NCI-H82 treated with DMSO at 0.1 percent for 48 hours (cell line): Measurements from ENCODE around the gene ZSWIM7.
"Not testable (repeated sequence)": the region's sequence is repeated elsewhere in the genome, so short reads cannot be mapped to it uniquely, and the experiment has no call there.

ENCODE experiments used
- DNase-seq: peaks from one replicate; lab custom pipeline; 2025; ENCODE audit not compliant: unreplicated experiment; lab: John Stamatoyannopoulos, UW

ZSWIM7 gene

GRCh38 chr17:15999974-16000827 is 697 bp upstream of the ZSWIM7 start:
- DNase-seq = no peak

GRCh38 chr17:15998031-15998562 is 1.4 kb downstream of the ZSWIM7 start:
- no peak for DNase-seq

- no peak for DNase-seq
Observed at GRCh38 chr17:15996322-15996721, 3.2 kb downstream of the ZSWIM7 start.

DNA sequence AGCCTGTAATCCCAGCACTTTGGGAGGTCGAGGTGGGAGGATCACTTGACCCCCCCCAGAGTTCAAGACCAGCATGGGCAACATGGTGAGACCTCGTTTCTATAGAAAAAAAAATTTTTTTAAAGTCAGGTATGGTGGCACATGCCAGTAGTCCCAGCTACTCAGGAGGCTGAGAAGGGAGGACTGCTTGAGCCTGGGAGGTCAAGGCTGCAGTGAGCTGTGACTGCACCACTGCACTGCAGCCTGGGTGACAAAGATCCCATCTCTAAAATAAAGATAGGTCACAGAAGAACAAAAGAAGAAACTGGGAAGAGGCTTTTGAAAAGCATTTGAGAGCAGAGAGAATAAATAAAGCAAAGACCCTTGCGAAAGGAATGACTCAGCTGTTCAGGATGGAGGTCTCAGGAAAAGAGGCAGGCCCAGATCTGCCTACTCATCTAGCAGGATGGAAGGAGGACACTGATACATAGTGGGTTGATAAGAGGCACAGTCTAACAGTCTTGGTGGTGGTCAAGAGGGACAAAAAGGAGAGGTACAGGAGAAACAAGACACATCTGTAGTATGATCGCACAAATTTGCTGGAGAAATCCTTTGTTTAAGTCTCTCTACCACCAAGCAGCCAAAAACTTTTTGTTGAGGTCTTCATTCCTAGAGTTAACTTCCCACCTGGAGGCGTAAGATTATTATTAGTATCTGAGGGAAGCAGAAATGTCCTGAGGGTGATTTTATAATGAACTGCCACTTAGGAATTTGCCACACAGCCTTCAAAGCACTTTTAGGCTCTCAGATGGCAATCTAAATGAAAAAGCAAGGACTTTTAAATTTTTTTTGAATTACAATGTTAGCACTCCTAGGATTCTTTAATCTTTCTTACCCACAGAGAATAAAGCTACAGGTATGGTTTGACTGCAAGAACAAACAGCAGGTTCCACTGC is 17.6 kb downstream of the ZSWIM7 start:
- no peak for DNase-seq

DNA sequence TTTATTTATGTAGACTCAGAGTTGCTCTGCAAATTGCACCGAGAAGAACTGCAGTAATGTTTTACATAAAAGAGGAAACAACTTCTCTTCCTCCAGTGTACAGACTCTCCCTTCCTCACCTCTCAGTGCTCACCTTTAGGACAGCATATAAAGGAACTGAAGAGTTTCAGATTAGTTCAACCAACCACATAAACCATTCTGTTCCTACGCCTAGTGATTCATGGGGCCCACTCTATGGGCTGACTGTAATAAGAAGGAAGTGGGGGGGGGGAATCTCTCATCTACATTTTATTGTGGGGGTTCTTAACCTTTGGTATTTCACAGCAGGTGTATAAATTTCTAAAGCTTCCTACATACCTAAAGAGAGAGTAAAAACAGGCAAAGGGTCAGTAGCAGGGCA is 18.3 kb downstream of the ZSWIM7 start:
- DNase-seq = no peak

GRCh38 chr17:15979013-15979412 is 20.5 kb downstream of the ZSWIM7 start:
- not testable (repeated sequence) for DNase-seq

GRCh38 chr17:15978606-15979005 is 20.9 kb downstream of the ZSWIM7 start:
- no peak for DNase-seq

DNA sequence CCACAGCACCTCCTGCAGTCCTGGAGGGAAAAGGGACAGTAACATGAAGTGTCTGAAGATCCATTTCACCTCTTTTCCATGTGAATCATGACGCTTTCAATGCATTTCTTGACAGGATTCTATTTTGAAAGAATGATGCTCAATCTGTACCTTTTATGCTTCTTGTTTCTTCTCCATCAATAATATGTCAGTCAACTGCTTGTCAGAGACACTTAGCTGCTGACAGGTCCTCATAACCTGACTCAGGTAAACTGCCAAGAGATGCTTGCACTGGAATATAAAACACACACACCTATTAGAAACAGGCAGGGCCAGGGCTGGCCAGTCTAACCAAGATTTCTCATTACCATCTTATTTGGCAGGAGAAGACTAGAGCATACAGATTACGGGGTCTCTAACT is 21.6 kb downstream of the ZSWIM7 start:
- no peak for DNase-seq

GRCh38 chr17:15973834-15974233 is 25.7 kb downstream of the ZSWIM7 start:
- no peak for DNase-seq

GRCh38 chr17:15973016-15973415 is 26.5 kb downstream of the ZSWIM7 start:
- no peak for DNase-seq

GRCh38 chr17:15972497-15972951 is 27.0 kb downstream of the ZSWIM7 start:
- no peak for DNase-seq

DNA sequence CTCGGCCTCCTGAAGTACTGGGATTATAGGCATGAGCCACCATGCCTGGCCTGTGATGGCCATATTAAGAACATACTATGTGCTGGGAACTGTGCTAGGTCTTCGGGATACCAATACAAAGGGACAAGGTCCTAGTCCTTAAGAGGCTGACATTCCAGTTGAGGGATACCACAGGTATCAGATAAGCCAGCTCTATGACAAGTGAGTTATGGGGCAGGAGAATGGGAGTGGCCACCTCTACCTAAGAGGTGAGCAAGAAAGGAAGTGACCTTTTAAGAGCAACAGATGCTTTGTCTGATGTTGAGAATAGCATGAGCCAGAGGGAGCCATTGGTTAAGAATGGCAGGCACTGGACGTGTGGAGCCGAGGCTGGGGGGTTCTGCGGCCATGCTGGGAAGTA is 27.6 kb downstream of the ZSWIM7 start:
- DNase-seq = no peak

- no peak for DNase-seq
Observed at GRCh38 chr17:15971098-15971678, 28.3 kb downstream of the ZSWIM7 start.

- no peak for DNase-seq
Observed at GRCh38 chr17:15970500-15970899, 29.0 kb downstream of the ZSWIM7 start.

- no peak for DNase-seq
Observed at GRCh38 chr17:15969463-15969862, 30.0 kb downstream of the ZSWIM7 start.

DNA sequence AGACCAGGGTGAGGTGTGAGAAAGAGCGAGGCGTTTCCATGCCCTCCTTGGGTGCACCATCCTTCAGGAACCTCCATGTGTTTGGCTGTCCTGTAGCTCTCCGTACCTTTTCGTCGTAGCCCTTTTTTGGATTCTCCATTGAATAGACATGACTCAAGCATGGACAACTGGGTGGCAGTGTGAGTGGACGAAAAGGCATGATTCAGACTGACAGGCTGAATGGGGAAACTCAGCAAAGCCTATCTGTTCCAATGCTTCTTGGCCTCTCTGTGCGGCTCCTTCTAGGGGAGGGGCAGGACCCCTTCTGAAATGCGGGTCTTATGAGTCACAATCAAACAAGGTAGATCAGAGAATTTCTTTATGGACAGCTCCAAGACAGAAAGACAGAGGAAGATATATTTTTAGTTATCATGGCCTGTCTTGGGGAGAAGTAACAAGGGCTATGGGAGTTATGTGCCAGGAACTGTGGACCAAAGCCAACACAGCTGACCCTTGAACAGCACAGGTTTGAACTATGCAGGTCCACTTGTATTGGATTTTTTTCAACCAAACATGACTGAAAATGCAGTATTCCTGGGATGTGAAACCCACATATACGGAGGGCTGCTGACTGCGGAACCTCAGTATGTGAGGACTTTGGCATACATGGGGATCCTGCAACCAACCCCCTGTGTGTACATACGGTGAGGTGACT is 31.7 kb downstream of the ZSWIM7 start:
- no peak for DNase-seq

DNA sequence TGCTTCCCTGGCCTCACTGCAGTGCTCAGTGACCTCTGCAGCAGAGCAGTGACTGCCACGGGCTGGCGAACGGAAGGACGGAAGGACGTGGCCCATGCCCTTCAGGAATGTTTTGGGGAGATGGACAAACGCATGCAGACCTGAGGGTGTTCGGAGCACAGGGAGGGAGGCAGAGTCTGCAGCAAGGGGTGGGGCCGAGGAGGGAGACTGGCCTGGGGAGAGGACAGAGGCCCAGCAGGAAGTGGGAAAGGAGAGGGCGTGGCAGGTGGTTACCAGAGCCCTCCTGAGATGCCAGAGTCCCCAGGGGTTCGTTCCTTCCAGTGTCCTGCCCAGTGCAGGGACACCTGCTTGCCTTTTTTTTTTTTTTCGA is 32.6 kb downstream of the ZSWIM7 start:
- DNase-seq = no peak

DNA sequence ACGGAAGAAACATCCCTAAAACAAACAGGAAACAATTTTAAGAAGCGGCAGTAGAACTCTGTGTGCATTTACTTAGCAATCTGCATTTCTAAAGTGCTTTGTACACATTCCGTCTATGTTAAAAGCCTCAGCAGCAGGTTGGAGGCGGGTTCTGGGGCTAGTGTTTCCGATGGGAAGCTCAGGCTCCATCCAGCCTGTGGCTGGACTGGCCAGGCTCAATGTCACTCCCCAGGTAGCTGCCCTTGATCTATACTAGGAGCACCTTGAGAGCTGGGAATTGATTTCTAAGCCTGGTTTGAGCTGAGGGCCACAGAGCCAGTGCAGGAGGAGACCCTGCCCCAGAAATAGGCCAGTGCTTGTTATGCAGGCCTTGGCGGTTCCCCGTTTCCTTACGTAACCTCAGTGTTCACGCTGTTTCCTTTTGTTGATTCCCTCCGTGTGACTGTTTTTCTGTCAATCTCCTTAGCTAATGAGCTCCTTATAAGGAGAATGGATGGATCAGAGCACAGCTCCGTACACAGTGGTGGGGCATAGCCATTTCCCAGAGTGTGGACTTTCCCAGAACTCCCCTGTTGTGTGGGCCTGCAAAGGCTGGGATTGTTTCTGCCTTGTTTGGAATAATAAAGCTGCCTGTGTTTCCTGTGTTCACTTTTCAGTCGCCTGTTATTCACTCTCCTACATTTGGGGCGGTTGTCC is 33.2 kb downstream of the ZSWIM7 start:
- DNase-seq = no peak

DNA sequence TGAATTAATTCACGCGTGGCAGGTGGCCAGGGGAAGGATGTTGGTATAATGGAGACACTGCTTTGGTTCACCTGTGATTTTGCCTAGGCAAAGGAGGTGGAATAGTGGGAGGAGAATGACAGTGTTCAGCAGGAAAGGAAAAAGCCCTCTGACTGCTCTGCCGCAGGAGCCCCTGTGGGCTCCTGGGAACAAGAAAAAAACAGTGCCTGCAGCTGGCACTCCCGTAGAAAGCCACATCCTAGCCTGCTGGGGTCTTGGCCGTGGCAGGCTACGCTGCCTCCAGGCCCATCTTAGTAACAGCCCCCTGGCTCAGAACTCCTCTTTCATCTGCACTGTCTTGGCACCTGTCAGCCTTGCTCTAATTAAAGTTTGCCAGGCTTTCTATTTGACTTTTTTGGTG is 34.0 kb downstream of the ZSWIM7 start:
- DNase-seq = no peak

DNA sequence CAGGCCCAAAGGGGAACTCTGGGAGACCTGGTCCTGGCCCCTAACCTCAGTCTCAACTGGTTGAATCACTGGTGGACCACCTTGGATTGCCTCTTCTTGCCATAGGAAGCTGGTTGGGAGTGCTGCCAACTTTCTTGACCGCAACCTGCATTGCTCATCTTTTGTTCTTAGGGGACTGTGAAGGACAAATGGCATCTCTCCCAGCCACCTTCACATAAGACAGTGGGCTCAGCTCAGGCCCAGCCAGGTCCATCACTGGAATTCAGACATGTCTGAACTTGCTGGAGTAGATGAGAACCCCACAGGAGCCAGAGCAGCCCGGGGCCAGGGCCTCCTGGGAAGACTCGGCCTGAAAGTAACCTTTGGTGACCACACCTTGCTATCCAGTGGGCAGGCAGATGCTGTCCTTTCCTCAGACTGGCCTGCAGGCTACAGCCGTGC is 35.8 kb downstream of the ZSWIM7 start:
- no peak for DNase-seq
